Stimulated activated CD4-positive, alpha-beta T cell treated with anti-CD3 and anti-CD28 coated beads, Interleukin-1b, Interleukin-23, amount 100 ng/mL, for 4 hours (primary cell): ENCODE measurements around the gene BMP7.
"Not testable (repeated sequence)": the region's sequence is repeated elsewhere in the genome, so short reads cannot be mapped to it uniquely, and the experiment has no call there.

Experiments used
- DNase-seq, 2 donors: peaks; one replicate each; pipeline ENCODE4 v3.0.0-alpha.2; 2020; ENCODE audit warnings: low read depth in 2 of 2

The BMP7 gene

DNA sequence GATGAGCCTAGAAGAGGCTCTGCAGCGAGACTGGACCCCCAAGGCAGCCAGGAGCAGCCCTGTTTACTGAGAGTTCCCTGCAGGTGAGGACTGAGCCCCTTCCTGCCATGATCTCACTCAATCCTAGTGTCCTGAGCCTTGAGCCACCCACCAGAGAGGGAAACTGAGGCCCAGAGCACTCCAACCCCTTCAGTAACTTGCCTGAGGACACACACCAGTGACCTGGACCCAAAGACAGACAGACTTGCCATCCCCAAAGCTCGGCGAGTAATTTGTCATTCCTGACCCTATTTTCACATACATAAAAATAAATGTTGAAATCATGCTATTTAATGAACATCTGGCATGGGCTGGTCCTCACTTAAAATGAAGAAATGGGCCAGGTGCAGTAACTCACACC is 16.7 kb downstream of the BMP7 start:
- DNase-seq: no peak

DNA sequence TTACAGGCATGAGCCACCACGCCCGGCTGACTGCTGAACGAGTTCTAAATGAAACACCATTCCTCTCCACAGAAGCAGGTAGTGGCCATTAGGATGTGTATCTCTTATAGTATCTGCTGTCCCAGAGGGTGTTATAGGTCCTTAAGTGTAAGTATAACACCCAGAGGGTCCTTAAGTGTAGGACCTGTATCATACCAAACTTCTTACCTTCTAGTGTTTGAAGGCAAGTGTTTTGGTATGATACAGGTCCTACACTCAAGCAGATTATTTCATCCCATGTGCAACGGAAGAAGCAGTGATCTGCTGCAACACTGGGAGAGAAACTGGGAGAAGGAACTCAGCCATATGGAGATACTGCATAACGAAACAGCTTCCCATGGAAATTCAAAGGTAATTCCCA is 17.4 kb downstream of the BMP7 start:
- no peak for DNase-seq

DNA sequence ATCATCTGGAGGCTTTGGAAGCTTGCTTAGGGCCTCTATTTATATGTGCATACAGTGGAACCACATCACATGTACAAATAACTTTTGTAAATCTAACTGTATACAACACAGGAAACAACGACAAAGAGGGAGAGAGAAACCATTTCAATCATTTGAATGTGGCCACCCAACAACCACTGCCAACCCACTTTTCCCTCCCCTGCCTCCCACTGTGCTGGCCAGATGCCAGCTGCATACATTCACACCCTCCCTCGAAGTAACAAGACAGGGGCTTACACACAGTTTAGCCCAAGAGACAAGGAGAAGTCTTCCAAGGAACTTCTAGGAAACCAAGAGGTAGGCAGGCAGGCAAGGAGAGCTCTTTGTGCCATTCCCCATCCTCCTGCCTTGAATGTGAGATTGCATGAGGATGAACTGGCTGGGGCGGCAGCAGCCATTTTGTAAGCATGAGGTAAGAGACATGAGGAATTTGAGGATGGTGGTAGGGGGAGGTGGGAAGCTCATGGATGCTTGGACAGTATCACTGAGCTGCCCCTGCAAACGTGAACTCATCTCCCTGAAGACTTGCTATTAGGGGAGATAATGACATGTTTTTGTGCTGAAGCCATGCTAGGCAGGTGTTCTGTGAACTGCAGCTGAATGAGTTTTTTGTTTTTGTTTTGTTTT is 18.2 kb downstream of the BMP7 start:
- DNase-seq: no peak

DNA sequence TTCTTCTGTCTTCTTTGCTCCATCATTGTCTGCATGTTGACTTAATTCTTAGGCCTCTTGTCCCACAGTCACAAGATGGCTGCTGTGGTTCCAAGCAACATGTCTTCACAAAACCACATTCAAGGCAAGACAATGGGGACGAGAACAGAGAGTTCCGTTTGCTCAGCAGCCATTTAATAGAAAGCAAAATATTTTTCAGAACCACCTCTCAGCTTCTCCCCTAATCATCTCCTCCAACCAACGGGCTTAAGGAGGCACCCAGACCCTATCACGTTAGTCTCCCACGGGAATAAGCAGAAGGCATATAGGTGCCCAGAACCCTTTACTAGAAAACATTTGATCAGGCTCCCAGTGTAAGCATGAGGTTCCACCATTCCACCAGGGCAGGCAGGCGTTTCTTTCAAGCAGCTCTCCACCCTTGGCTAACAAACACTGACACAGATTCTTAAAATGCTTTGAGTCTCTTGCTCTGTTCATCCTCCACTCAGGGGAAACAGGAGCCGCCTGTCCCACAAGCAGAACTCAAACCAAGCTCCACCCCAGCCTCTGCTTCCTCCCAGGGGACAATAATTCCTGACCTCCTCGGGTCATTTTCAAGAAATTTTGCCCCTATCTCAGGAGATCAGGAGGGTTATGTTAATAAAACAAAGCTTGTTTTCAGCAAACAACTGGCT is 19.0 kb downstream of the BMP7 start:
- DNase-seq: no peak

DNA sequence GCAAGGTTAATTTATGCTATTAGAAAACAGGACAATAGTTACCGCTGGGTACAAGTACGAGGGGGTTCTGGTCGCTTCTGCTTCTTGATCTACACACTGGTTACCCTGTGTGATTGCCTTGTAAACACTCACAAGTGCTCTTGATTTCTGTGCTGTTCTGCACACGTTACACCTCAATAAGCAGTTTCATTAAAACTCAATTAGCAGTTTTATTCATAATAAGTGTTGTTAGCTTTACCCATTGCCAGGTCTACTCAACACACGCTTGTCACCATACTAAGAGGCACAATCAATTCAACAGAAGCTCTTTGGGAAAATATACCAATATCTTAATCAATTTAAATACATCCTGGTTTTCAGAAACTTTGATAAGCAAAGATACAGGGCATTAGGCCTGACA is 20.4 kb downstream of the BMP7 start:
- no peak for DNase-seq

DNA sequence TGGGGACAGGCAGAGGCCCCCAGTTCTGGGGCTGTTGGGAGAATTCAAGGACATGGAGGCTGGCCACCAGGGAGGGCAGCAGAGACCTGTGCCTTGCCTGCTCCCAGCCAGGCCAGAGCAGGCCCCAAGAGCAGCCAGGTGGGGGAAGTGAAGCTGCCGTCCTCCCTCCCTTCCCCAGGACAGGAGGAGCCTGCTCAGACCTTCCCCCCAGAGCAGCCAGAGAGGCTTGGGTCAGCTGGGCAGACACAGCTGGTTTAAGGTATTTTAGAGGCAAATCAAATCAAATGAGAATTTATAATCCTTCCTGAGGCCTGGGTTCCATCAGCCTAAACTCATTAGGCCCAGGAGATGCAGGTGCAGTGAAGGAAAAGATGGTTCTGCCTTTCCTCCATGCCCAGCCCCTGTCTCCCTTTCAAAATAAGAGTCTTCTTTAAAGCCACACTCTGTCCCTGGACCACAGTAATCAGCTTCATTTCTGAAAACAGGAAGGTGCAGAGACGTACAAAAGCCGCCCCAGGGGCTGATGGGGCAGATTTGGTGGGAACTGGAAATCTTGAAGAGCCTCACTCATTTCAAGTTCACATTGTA is 21.7 kb downstream of the BMP7 start:
- DNase-seq: no peak

DNA sequence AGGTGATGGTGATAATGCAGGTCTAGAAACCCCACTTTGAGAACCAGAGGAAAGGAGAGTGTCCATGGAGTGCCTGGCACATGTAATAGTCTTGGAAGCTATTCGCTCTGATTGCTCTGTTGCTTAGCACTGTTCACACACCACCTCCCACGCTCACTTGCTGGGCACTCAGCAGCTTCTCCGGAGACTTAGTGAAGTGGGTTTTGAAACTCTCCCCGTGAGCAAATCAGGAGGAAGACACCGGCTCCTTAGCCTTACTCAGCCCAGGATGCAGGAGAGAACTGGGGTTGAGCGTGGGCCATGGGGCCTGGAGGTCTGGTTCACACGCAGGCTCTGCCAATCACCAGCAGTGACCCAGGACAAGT is 22.2 kb downstream of the BMP7 start:
- no peak for DNase-seq

DNA sequence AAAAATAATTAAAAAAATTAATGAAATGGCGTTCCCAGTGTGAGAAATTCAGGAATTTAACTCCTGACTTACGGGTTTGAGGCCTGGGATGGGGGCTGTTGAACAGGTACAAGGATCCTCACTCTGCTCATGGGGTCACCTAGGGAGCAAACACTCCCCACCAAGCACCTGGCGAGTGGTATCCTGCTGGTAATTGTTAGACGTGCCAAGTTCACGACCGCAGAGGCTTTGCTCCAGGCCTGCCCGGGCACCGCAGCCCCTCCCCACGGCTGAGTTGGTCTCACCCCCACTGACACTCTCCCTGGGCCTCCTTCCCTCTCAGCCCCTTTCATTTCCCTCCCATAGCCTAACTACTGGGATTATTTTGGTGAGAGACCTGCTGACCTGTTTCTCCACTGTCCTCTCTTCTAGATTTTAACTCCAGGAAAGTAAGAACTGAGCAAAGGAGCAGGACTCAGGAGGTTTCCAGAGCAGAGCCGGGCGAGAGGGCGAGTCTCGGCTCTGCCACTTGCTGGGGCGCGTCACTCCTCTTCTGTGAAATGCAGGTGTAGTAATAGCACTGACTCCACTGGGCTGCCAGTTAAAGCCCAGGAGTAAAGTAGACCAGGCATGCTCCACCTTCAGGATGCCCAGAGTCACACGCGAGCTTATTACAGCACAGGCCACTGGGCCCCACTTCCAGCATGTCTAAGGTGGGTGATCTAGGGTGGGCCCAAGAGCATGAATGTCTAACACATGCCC is 22.8 kb downstream of the BMP7 start:
- DNase-seq: no peak

DNA sequence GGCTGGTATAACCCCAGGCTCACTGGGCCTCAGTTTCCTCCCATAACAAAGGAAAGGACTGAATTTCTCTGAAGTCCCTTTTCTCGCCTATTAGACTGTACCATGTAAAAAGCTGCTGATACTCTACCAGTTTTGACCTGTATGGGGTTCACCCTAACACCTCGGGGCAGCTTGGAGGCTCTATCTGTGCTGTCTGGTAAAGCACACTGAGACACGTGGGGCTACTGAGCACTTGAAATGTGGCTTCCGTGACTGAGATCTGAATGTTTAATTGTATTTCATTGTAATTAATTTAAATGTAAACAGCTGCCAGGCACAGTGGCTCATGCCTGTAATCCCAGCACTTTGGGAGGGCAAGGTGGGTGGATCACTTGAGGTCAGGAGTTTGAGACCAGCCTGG is 24.0 kb downstream of the BMP7 start:
- DNase-seq: no peak

DNA sequence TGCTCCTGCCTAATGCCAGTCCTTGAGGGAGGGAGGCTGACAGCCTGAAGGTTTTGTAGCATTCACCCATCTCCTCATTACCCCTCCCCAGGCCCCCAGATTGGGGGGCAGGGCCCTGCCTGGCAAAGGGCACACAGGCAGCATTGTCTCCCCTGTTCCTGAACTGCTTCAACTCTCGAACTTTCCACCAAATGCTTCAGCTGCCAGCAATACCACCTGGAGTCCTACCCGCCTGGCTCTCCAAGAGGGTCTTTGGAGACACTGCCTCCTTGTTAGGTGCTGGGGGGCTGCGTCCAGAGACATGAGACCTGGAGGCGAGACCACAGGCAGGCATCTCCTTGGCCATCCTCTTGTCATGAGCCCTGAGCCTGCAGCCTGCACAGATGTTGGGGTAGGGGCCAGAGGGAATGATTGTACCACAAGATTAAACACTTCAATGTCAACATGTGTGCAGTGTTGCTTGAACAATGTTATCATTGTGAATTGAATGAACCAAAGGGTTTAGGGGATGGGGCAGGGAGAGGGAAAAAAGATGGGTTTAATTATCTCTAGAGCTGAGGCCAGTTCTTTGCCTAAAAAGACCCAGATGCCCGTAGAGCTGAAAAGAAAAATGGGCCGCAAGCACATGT is 25.0 kb downstream of the BMP7 start:
- no peak for DNase-seq

DNA sequence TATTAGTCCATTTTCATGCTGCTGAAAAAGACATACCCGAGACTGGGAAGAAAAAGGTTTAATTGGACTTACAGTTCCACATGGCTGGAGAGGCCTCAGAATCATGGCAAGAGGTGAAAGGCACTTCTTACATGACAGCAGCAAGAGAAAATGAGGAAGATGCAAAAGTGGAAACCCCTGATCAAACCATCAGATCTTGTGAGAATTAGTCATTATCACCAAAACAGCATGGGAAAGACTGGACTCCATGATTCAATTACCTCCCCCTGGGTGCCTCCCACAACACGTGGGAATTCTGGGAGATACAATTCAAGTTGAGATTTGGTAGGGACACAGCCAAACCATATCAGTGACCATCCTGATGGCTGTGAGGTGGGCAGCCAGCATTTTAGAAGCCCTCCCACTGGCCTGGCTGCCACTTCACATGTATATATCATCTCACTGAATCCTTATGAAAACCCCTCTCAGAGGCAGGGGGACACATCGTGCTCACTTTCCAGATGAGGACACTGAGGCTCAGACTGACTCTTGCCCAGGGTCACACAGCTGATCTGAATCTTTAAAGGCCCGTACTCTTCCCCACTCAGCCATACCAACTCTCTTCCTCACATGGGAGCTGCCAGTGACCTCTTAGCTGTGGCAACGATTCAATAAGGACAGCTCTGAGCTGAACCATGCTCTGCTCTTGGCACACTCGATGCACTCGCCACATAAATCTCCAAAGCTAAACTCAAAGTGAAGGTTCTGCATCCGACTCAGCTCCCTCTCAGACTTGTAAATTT is 25.7 kb downstream of the BMP7 start:
- DNase-seq: no peak

DNA sequence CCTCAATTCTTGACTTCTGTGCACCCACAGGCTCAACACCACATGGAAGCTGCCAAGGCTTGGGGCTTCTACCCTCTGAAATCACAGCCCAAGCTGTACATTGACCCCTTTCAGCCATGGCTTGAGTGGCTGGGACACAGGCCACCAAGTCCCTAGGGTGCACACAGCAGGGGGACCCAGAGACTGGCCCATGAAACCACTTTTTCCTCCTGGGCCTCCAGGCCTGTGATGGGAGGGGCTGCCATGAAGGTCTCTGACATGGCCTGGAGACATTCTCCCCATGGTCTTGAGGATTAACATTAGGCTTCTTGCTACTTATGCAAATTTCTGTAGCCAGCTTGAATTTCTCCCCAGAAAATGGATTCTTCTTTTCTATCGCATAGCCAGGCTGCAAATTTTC is 26.7 kb downstream of the BMP7 start:
- not testable (repeated sequence) for DNase-seq

DNA sequence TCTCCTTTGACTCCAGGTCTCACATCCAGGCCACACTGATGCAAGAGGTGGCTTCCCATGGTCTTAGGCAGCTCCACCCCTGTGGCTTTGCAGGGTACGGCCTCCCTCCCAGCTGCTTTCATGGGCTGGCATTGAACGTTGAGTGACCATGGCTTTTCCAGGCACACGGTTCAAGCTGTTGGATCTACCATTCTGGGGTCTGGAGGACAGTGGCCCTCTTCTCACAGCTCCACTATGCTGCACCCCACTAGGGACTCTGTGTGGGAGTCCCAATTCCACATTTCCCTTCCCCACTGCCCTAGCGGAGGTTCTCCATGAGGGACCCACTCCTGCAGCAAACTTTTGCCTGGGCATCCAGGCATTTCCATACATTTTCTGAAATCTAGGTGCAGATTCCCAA is 27.1 kb downstream of the BMP7 start:
- not testable (repeated sequence) for DNase-seq

DNA sequence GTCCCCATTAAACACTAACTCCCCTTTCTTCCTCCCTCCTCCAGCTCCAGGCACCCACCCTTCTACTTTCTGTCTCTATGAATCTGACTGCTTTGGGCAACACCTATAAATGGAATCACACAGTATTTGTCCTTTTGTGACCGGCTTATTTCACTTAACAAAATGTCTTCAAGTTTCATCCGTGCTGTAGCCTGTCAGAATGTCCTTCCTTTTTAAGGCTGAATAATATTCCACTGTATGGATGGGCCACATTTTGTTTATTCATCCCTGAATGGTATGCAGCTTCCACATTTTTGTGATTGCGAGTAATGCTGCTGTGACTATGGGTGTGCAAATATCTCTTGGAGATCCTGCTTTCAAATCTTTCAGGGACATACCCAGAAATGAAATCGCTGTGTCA is 28.4 kb downstream of the BMP7 start:
- no peak for DNase-seq

DNA sequence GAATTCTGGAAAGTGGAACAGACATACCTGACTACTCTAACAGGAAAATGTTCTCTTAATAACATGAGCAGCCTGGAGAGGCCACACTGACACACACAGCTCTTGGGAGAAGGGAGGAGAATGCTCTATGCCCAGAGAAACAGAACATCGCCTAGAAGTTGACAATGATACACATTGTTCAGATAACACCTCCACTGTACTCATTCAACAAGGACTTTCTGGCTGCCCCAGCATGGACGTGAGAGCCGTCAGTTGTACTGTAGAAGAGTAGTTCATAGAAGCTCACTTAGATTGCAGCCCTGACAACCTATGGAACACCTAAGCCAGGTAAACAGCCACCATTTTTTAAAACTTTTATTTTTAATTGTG is 28.9 kb downstream of the BMP7 start:
- DNase-seq: no peak

DNA sequence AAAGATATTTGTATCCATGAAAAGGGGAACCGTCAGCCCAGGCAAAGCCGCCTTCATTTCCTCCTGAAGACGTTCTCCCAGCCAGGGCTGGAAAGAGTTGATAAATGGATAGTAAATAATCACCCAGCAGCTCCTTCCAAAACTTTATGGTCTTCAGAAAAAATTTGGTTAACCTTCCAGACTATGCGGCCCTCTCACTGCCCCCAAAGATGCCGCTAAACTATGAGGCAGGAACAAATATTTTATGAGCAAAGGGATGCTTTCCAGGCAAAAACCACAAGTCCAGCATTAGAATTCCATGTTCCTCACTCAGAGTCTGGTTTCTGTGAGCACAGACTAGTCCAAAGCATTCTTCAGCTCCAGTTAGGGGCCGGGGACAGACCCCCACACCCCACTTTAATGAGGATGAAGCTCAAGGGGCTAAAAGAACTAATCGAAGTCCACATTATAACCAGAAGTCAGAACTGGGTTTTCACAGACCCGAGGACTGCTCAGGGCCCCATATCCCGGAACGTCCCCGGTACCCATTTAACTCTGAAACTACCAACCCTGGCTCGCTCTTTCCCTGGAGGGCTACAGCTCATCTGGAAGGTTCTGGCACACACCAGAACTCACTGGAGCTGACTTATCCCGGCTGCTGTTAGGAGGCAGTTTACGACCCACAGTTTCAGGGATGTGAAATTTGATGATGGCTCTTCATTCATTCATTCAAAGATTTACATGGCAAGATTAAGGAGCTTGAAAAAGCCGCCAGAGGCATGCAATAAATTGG is 29.4 kb downstream of the BMP7 start:
- no peak for DNase-seq

DNA sequence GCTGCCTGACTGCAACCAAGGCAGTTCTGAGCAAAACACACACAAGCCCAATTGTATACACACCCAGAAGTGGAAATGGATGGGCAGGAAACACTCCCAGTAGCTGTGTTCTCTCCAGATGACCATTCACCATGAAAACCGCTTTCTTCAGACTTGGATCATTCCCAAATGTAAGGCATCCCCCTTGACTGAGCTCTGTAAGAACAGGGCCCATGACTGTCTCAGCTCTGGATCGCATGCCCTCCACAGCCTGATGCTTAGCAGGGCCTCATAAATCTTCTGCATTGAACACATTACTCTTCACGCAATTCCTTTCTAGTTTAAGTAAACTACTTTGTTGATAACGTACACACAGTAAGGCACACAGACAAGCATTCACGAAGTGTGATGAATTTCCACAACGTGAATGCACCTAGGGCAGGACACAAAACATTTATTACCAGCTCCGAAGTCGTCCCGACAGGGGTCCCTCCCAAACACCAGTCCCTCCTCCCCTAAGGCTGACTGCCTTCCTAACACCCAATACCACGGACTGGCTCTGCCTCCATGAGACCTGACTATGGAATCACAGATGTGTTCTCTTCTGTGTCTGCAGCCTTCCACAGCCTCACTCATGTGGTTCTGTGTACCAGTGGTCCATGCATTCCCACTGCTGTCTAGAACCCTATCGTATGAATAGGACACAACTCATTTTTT is 31.7 kb downstream of the BMP7 start:
- DNase-seq: no peak

DNA sequence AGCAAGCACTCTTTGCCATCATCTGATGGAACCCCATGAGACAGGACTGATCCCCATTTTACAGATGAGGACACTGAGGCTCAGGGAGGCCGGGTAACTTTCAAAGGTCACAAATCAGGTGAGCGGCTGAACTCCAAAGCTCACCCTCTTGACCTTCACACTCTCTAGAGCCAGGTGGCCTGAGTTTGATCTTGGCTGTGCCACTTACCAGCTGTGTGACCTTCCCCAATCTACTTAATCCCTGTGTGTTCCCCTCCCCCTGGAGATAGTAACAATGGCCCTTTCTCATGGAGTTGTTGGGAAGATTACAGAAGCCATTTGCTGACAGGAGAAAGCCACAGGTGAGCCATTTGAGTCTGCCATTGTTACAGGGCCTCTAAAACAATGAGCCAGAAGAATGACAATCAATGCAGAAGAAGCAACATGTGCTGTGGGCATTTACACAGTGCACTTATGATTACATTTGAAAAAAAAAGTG is 34.5 kb downstream of the BMP7 start:
- no peak for DNase-seq

DNA sequence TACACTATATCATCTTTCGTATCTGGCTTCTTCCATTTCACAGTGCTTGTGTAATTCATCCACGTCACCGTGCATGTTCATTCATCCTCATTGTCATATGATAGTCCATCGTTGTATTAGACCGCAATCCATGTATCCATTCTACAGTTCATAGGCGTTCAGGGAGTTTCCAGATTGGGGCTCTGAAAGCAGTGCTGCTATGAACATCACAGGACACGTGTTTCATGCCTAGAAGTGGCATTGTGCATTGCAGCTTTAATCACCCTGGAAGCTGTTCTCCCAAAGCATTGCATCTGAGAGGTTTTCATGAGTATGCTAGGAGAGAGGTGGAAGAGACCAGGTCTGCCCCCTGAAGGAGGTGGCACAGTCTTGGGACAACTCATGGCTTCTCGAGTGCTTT is 35.3 kb downstream of the BMP7 start:
- DNase-seq: no peak

DNA sequence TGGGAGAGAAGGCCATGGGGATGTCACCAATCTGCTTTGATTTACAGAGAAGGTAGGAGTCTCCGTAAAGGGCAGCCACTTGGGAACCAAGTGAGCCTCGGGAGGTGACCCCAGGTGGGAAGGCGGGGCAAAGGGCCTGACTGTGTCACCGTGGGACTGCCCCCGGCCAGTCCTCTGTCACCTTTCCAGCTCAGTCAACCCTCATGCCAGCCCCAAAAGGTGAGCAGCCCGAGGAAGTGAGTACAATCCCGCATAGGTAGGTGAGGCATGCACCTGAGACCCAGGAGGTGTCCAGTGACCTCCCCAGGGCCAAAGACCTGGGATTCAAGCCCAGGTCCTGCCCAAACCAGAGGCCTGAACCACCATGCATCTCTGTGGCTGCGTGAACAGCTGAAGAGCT is 36.2 kb downstream of the BMP7 start:
- DNase-seq: no peak
